Neural crest cell (in vitro differentiated cells): ENCODE results near the gene DAPK1. TPM values are rescaled to one million over a fixed set of nuclear protein-coding genes. Genes with fewer than 3 reads are reported as not detected.

ENCODE experiments used
- DNase-seq: peaks from one replicate; pipeline ENCODE4 v3.0.0; 2021; ENCODE audit warnings: low read depth, mixed read lengths, low spot score
- H3K27ac Mint-ChIP-seq: one replicate; pipeline ENCODE4 v1.8.0; 2021; ENCODE audit warnings: mild to moderate bottlenecking, mixed read lengths; ENCODE audit not compliant: unreplicated experiment
- H3K27me3 Mint-ChIP-seq: 2 replicates; pipeline ENCODE4 v1.8.0; 2021; ENCODE audit warnings: low read depth, mild to moderate bottlenecking, mixed read lengths
- H3K36me3 Mint-ChIP-seq: 2 replicates; pipeline ENCODE4 v1.8.0; 2021; ENCODE audit warnings: low read depth, mild to moderate bottlenecking, mixed read lengths
- H3K4me1 Mint-ChIP-seq: 2 replicates; pipeline ENCODE4 v1.8.0; 2021; ENCODE audit warnings: mixed read lengths
- H3K4me3 Mint-ChIP-seq: one replicate; pipeline ENCODE4 v1.8.0; 2021; ENCODE audit warnings: mild to moderate bottlenecking, mixed read lengths
- H3K9me3 Mint-ChIP-seq: 2 replicates; pipeline ENCODE4 v1.8.0; 2021; ENCODE audit warnings: mixed read lengths
- total RNA-seq: library from RNA; stranded (reverse); gene quantifications from 2 replicates; pipeline ENCODE4 v1.2.1, GENCODE V29; 2021
- TF ChIP-seq, protein P1 (sequence below): fragments of 200-600 bp; sonication (generic); conservative IDR thresholded peaks from 2 replicates; pipeline ENCODE4 v1.5.0; 2021; ENCODE audit warnings: antibody characterized with exemption, mild to moderate bottlenecking

DAPK1 gene
- total RNA-seq, 1 donor from 2014 or later, result 62.7 TPM

DNA sequence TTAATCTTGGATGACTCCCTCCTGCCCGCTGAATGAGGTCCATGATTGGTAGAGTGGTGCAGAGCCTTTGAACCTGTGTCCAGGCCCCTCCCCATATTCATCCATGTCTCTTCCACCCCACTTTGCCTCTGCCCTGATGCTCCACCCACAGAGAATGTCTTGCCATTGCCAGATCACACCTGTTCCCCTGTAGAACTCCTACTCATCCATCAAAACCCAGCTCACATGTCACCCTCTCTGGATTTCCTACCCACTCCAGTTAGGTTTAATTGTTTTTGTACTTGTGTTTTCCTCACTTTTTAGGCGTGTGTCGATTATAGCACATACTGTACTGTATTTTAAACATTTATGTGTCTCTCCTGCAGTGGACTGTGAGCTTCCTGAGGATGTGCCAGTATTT lies 121.3 kb downstream of the DAPK1 start:
- Mint-ChIP-seq H3K4me3 (no peak overlapping the region), H3K27ac (peak overlapping the region; percentile 8), H3K27me3 (no peaks in the 10 kb centered on the region), H3K4me1 (peaks cover 35% of the 10 kb centered on the region), H3K9me3 (peaks cover 8% of the 10 kb centered on the region), H3K36me3 (peaks cover 42% of the 10 kb centered on the region)
- no peak for DNase-seq
- TF ChIP-seq, protein P1, sequence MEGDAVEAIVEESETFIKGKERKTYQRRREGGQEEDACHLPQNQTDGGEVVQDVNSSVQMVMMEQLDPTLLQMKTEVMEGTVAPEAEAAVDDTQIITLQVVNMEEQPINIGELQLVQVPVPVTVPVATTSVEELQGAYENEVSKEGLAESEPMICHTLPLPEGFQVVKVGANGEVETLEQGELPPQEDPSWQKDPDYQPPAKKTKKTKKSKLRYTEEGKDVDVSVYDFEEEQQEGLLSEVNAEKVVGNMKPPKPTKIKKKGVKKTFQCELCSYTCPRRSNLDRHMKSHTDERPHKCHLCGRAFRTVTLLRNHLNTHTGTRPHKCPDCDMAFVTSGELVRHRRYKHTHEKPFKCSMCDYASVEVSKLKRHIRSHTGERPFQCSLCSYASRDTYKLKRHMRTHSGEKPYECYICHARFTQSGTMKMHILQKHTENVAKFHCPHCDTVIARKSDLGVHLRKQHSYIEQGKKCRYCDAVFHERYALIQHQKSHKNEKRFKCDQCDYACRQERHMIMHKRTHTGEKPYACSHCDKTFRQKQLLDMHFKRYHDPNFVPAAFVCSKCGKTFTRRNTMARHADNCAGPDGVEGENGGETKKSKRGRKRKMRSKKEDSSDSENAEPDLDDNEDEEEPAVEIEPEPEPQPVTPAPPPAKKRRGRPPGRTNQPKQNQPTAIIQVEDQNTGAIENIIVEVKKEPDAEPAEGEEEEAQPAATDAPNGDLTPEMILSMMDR, result no peak

DNA sequence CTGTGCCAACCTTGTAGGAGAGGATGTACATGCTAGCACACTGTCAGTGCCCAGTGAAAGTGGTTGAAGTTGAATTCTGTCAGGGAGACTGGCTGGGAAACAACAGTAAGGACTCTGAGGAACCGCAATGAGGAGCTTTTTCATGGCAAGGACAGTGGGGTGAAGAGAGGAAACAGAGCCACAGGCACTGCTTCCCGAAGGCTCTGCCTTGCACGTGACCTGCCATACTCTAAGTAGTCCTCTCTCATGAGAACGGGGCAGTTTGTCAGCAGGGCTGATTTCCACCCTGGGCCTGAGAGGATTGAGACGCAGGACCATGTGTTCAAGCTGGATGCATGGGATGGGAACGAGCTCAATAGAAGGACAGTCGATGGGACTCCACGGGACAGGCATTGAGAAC lies 121.7 kb downstream of the DAPK1 start:
- peaks cover 31% of the 10 kb centered on the region for H3K4me1 Mint-ChIP-seq
- H3K36me3 Mint-ChIP-seq, result peaks cover 42% of the 10 kb centered on the region
- H3K9me3 Mint-ChIP-seq, result peaks cover 8% of the 10 kb centered on the region
- no peak overlapping the region for H3K27ac Mint-ChIP-seq
- no peak for DNase-seq
- H3K4me3 Mint-ChIP-seq, result no peak overlapping the region
- TF ChIP-seq, protein P1, result no peak
- no peaks in the 10 kb centered on the region for H3K27me3 Mint-ChIP-seq

DNA sequence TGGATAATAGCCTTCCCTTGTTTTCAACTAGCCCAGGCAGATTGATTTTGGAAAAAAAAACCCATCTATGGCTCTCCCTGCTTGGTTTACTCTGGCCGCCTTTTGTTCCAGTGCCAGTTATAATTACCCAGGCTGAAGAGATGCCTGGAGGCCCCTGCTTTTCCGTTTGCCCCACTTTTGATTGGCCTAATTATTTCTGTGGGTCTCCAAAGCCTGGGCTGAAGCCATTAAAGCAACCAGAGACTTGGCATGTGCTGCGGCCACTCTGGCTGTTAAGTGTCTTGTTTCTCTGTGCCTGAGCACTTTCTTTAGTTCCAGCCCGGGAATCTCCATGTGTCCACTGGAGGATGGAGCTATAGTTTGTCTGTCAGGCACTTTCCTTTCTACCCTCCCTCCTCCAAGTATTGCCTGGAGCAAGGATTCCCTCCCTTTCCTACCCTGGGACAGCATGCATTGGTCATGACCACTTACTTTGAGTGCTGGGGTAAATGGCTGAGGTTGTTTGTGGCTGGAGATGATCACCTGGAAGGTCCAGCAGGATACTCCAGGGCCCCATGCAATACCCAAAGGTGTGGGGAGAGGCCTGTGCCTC lies 123.2 kb downstream of the DAPK1 start:
- TF ChIP-seq, protein P1, result no peak
- Mint-ChIP-seq H3K9me3 (peaks cover 8% of the 10 kb centered on the region), H3K27me3 (no peaks in the 10 kb centered on the region), H3K4me1 (peaks cover 26% of the 10 kb centered on the region), H3K36me3 (peaks cover 38% of the 10 kb centered on the region), H3K27ac (no peak overlapping the region), H3K4me3 (no peak overlapping the region)
- DNase-seq, result no peak

DNA sequence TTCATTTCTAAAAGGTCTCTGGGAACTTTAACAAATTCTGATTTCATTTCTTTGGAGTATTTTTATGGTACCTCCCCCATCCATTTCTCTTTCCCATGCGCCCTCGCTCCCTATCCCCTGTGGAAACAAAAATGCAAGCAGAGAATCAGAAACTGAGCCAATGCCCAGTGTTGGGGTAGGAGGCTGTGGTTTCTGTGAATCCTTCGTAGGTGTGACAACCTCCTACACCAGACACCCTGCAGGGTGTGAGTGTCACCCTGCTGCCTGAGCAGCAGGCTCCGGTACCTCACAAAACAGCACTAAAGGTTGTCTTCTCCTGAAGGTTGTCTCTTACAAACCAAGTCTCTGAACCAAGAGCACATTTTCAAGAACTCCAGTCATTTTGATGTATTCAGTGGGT lies 124.4 kb downstream of the DAPK1 start:
- peaks cover 23% of the 10 kb centered on the region for H3K4me1 Mint-ChIP-seq
- no peak for DNase-seq
- TF ChIP-seq, protein P1, result no peak
- H3K27ac Mint-ChIP-seq, result no peak overlapping the region
- H3K9me3 Mint-ChIP-seq, result peaks cover 6% of the 10 kb centered on the region
- H3K36me3 Mint-ChIP-seq, result peaks cover 33% of the 10 kb centered on the region
- H3K27me3 Mint-ChIP-seq, result no peaks in the 10 kb centered on the region
- no peak overlapping the region for H3K4me3 Mint-ChIP-seq

DNA sequence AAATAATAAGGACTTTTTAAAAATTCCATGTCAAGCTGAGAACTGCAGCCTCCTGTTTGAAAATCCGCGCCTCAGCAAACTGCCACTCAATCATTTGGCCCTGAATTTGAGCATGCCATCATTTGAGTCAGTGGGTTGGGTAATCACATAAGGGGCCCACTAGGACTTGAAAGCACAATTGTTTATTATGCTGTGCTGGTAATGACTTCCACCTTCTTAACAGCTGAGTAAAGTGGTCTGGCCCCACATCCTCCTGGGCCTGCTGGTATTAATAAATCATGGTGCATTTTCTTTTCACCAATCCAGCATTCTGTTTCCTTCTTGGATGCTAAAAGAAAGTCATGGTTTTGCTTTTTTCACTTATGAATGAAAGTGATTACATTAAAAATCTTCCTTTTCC lies 125.3 kb downstream of the DAPK1 start:
- H3K4me3 Mint-ChIP-seq, result no peak overlapping the region

More for the DNA sequence above, 125.3 kb downstream of the DAPK1 start:
- H3K36me3 Mint-ChIP-seq, result peaks cover 25% of the 10 kb centered on the region
- no peak for DNase-seq
- no peaks in the 10 kb centered on the region for H3K27me3 Mint-ChIP-seq
- no peak overlapping the region for H3K27ac Mint-ChIP-seq
- H3K9me3 Mint-ChIP-seq, result peaks cover 4% of the 10 kb centered on the region
- TF ChIP-seq, protein P1, result no peak
- H3K4me1 Mint-ChIP-seq, result peaks cover 23% of the 10 kb centered on the region
